A673 (cell line): ENCODE results near the gene SSH2. TPM values are rescaled to one million over a fixed set of nuclear protein-coding genes. Genes with fewer than 3 reads are reported as not detected.

Source experiments
- BruUV-seq: library from RNA; stranded (reverse); fragments of 400-500 nt; replicated peaks from 2 replicates; lab custom pipeline; 2021; lab: Mats Ljungman, UMichigan
- CTCF ChIA-PET: fragments of 300-600 bp; sonication (Branson Sonifier 250); formaldehyde crosslinking; loops from one replicate; lab custom pipeline; 2022; ENCODE audit warnings: antibody characterized with exemption; lab: Charles Lee
- POLR2A ChIA-PET: fragments of 300-600 bp; sonication (Branson Sonifier 250); formaldehyde crosslinking; loops from one replicate; lab custom pipeline; 2022; ENCODE audit warnings: antibody characterized with exemption; ENCODE audit not compliant: low non-redundant PET; lab: Charles Lee
- DNase-seq: peaks from one replicate; pipeline ENCODE4 v3.0.0-alpha.2; 2015; ENCODE audit warnings: low spot score
- H3K27ac ChIP-seq: fragments of 200-600 bp; sonication (generic); 2 replicates; pipeline ENCODE4 v1.5.1; 2016; ENCODE audit warnings: mixed run types, low read depth, mild to moderate bottlenecking, mixed read lengths, antibody characterized with exemption, low read length; ENCODE audit not compliant: poor library complexity, severe bottlenecking
- H3K27me3 ChIP-seq: fragments of 200-600 bp; sonication (generic); replicated peaks from 2 replicates; pipeline ENCODE4 v1.6.1; 2017; ENCODE audit warnings: mixed run types, low read depth, mild to moderate bottlenecking, mixed read lengths, antibody characterized with exemption, low read length; ENCODE audit not compliant: insufficient read depth, poor library complexity
- H3K36me3 ChIP-seq: fragments of 200-600 bp; sonication (generic); 2 replicates; pipeline ENCODE4 v1.6.1; 2016; ENCODE audit warnings: mixed run types, mild to moderate bottlenecking, mixed read lengths, antibody characterized with exemption, low read length; ENCODE audit not compliant: insufficient read depth, poor library complexity, severe bottlenecking
- H3K4me1 ChIP-seq: fragments of 200-600 bp; sonication (generic); 2 replicates; pipeline ENCODE4 v1.6.1; 2017; ENCODE audit warnings: mixed run types, mild to moderate bottlenecking, mixed read lengths, antibody characterized with exemption, low read length; ENCODE audit not compliant: insufficient read depth, poor library complexity, severe bottlenecking
- H3K4me3 ChIP-seq: fragments of 200-600 bp; sonication (generic); 2 replicates; pipeline ENCODE4 v1.5.1; 2016; ENCODE audit warnings: low read depth, mixed run types, mild to moderate bottlenecking, mixed read lengths, low read length; ENCODE audit not compliant: poor library complexity, severe bottlenecking
- H3K9me3 ChIP-seq: fragments of 200-600 bp; sonication (generic); 2 replicates; pipeline ENCODE4 v1.6.1; 2016; ENCODE audit warnings: mixed run types, low read depth, mild to moderate bottlenecking, mixed read lengths, antibody characterized with exemption, low read length; ENCODE audit not compliant: poor library complexity, severe bottlenecking
- CTCF ChIP-seq: fragments of 300-800, 200-600 bp; sonication (generic); conservative IDR thresholded peaks from 2 replicates; pipeline ENCODE4 v1.5.1; 2017; ENCODE audit warnings: low read depth, mild to moderate bottlenecking, antibody characterized with exemption, low read length, moderate library complexity, mixed read lengths
- EZH2 ChIP-seq: fragments of 200-600 bp; sonication (generic); IDR thresholded peaks from 2 replicates; pipeline ENCODE4 v1.6.1; 2017; ENCODE audit warnings: borderline replicate concordance, low read depth, mild to moderate bottlenecking, mixed read lengths, antibody characterized with exemption, low read length; ENCODE audit not compliant: poor library complexity, severe bottlenecking
- intact Hi-C: fragments of 100-400 bp; cut with micrococcal nuclease; formaldehyde crosslinking; loops from one replicate; pipeline ENCODE4 v1.10.0; 2022; ENCODE audit not compliant: unreplicated experiment
- total RNA-seq: library from RNA; stranded (reverse); gene quantifications from 2 replicates; pipeline ENCODE4 v1.2.3, GENCODE V29; 2021

Gene SSH2
- total RNA-seq, 1 experiment from 2014 or later = 75.5 TPM

DNA sequence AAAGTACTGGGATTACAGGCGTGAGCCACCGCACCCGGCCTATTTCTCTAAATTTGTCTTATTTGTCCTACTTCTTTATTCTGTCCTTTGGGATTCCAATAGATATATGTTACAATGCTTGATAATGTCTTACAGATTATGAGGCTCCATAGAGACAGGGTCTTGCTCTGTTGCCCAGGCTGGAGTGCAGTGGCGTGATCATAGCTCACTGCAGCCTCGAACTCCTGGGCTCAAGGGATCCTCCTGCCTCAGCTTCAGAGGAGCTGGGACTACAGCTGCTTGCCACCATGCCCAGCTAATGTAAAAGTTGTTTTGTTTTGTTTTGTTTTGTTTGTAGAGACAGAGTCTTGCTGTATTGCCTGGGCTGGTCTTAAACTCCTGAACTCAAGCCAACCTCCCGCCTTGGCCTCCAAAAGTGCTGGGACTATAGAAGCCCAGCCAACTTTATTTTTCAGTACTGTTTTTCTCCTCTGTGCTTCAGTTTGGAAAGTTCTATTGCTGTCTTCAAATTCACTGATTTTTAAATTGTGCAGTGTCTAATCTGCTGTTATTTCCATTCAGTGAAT, 326.8 kb downstream of the SSH2 start:
- Histone ChIP-seq H3K36me3 (peaks cover under 1% of the 10 kb centered on the region), H3K4me3 (no peak overlapping the region), H3K27ac (no peak overlapping the region), H3K9me3 (no peaks in the 10 kb centered on the region), H3K27me3 (no peaks in the 10 kb centered on the region), H3K4me1 (peaks cover 13% of the 10 kb centered on the region)
- TF ChIP-seq CTCF (no peak), EZH2 (no peak)
- BruUV-seq = no TSS peak
- DNase-seq = no peak
- intact Hi-C loops = no loop called here
- POLR2A ChIA-PET = no interaction called here
- CTCF ChIA-PET = no interaction called here

DNA sequence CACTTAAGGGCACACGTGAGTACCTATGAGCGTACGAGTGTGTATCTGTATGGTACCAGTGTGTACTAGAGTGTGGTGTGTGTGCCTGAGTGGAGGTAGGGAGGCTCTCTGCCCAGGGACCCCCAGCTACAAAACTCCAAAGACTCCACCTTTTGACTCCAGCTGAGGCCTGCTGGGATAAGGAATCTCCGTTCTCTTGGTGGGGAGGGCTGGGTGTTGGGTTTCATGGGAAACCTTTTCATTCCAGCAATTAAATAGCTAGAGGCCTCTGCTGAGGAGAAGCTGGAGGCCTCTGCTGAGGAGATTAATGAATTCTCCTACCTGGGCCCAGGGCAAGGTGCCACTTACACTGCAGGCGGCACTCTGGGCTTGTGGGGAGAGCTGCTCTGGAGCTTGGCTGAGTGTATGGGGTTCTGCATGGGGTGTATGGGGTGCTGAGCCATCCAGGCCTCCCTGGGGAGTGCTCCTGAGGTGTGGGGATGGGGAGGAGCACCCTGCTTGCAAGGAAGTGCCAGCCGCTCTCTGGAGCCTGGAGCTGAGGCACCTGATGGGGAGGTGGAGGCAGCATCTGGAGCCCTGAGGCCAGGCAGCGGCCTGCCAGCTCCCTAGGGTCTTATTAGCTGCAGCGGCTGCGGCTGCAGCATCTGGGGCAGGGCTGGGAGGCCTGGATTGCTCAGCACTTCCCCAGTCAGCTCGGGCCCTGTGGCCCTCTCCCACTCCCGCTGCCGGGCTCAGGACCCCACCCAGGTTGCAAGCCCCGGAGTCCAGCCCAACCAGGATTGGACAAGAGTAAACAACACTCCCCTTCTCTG, 332.5 kb downstream of the SSH2 start:
- ChIA-PET POLR2A (no interaction called here), CTCF (no interaction called here)
- no TSS peak for BruUV-seq
- no peaks in the 10 kb centered on the region for H3K9me3 ChIP-seq
- intact Hi-C loops = no loop called here
- peaks cover 57% of the 10 kb centered on the region for H3K4me1 ChIP-seq
- no peaks in the 10 kb centered on the region for H3K27me3 ChIP-seq
- H3K36me3 ChIP-seq = no peaks in the 10 kb centered on the region
- no peak for TF ChIP-seq EZH2
- TF ChIP-seq CTCF = no peak
- H3K4me3 ChIP-seq = no peak overlapping the region
- DNase-seq = no peak
- no peak overlapping the region for H3K27ac ChIP-seq

DNA sequence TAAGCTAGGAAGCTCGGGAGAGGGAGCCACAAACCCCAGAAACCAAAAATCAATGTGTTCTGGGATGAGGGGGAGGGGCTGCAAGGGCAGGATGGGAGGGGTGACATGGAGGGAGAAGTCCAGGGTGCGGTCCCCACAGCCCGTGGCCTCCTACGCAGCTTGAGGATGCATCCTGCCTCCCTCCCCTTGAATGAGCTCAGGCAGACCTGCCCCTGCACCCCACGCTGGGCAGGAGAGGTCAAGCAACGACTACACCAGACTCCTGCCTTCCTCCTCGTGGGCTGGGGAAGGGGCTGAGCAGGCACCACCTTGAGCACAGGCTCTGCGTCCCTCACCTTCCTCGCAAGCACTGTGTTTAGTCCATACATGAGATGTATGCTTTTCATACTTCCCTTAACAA, 333.2 kb downstream of the SSH2 start:
- CTCF ChIA-PET = no interaction called here
- Histone ChIP-seq H3K27ac (no peak overlapping the region), H3K36me3 (no peaks in the 10 kb centered on the region), H3K27me3 (no peaks in the 10 kb centered on the region), H3K4me3 (no peak overlapping the region), H3K4me1 (peaks cover 64% of the 10 kb centered on the region), H3K9me3 (no peaks in the 10 kb centered on the region)
- DNase-seq = no peak
- TF ChIP-seq EZH2 = no peak
- no peak for TF ChIP-seq CTCF
- no TSS peak for BruUV-seq
- intact Hi-C loops = no loop called here
- POLR2A ChIA-PET = no interaction called here
